HCT116 (cell line): ENCODE results near the gene PLD1. TPM values are rescaled to one million over a fixed set of nuclear protein-coding genes. Genes with fewer than 3 reads are reported as not detected.

Source experiments
- ATAC-seq: fragments of 200-7000 bp; cut with Tn5 transposase; 2 replicates; pipeline ENCODE4 v1.9.1; 2020; ENCODE audit warnings: mild to moderate bottlenecking, moderate library complexity
- BruUV-seq: library from RNA; stranded (reverse); fragments of 400-500 nt; replicated peaks from 2 replicates; lab custom pipeline; 2021; lab: Mats Ljungman, UMichigan
- CTCF ChIA-PET: fragments of 300-600 bp; sonication (Branson Sonifier 250); formaldehyde crosslinking; loops from one replicate; lab custom pipeline; 2021; ENCODE audit warnings: antibody characterized with exemption; lab: Charles Lee
- POLR2A ChIA-PET: fragments of 300-600, 350-600 bp; sonication (Branson Sonifier 250); formaldehyde crosslinking; loops from one replicate; lab custom pipeline; 2021; ENCODE audit warnings: antibody characterized with exemption; lab: Charles Lee
- RAD21 ChIA-PET, 2 experiments: fragments of 300-600 bp; sonication (Branson Sonifier 250); formaldehyde crosslinking; loops; one replicate each; lab custom pipeline; 2023; ENCODE audit warnings: low total read pairs in 2 of 2; ENCODE audit not compliant: uncharacterized antibody in 2 of 2, unreplicated experiment in 2 of 2, low non-redundant PET in 1 of 2; lab: Charles Lee
- DNase-seq: peaks from one replicate; pipeline ENCODE4 v3.0.0-alpha.2; 2010; ENCODE audit warnings: low read depth, low spot score
- H2AFZ ChIP-seq: fragments of 200-600 bp; shearing (Covaris generic), sonication (generic); 2 replicates; pipeline ENCODE4 v1.6.1; 2017; ENCODE audit warnings: low read depth, mixed run types, mixed read lengths, antibody characterized with exemption, low read length; ENCODE audit not compliant: poor library complexity, severe bottlenecking
- H3K27ac ChIP-seq: 2 replicates; pipeline ENCODE4 v1.5.1; 2012; ENCODE audit warnings: low read depth, low read length
- H3K27me3 ChIP-seq: fragments of 200-600 bp; sonication (generic); 2 replicates; pipeline ENCODE4 v1.6.1; 2016; ENCODE audit warnings: mixed run types, low read length, mixed read lengths; ENCODE audit not compliant: insufficient read depth
- H3K36me3 ChIP-seq, 2 experiments: fragments of 200-500 bp in 1 of 2; fragments of 200-600 bp in 1 of 2; sonication (Bioruptor generic) in 1 of 2; sonication (generic) in 1 of 2; 2 replicates each; pipeline versions ENCODE4 v1.5.1 to v1.6.1; 2014 to 2016; ENCODE audit warnings: low read length in 2 of 2, inconsistent platforms in 1 of 2, mixed read lengths in 1 of 2, mixed run types in 1 of 2; ENCODE audit not compliant: insufficient read depth in 2 of 2, control insufficient read depth in 1 of 2
- H3K4me1 ChIP-seq, 2 experiments: fragments of 200-600 bp in 1 of 2; sonication (generic) in 1 of 2; 2 replicates each; pipeline versions ENCODE4 v1.5.1 to v1.6.1; 2012 to 2017; ENCODE audit warnings: low read length in 2 of 2, inconsistent platforms in 1 of 2, mild to moderate bottlenecking in 1 of 2, mixed read lengths in 1 of 2, mixed run types in 1 of 2, moderate library complexity in 1 of 2; ENCODE audit not compliant: insufficient read depth in 2 of 2, control insufficient read depth in 1 of 2
- H3K4me2 ChIP-seq: fragments of 200-600 bp; sonication (generic); 2 replicates; pipeline ENCODE4 v1.6.1; 2017; ENCODE audit warnings: mixed run types, low read length, mixed read lengths
- H3K4me3 ChIP-seq, 2 experiments: fragments of 200-600 bp in 1 of 2; sonication (generic) in 1 of 2; replicated peaks in 1 of 2; 2 replicates each; pipeline ENCODE4 v1.5.1; 2011 to 2016; ENCODE audit warnings: low read length in 2 of 2, control low read depth in 1 of 2, low read depth in 1 of 2, mild to moderate bottlenecking in 1 of 2, mixed read lengths in 1 of 2, mixed run types in 1 of 2
- H3K79me2 ChIP-seq: fragments of 200-600 bp; sonication (generic); 2 replicates; pipeline ENCODE4 v1.6.1; 2017; ENCODE audit warnings: mild to moderate bottlenecking, mixed run types, low read length, moderate library complexity, mixed read lengths; ENCODE audit not compliant: insufficient read depth
- H3K9ac ChIP-seq: fragments of 200-600 bp; sonication (generic); 2 replicates; pipeline ENCODE4 v1.6.1; 2016; ENCODE audit warnings: low read length, mixed read lengths
- H3K9me2 ChIP-seq: fragments of 200-600 bp; sonication (generic), shearing (Covaris generic); 2 replicates; pipeline ENCODE4 v1.6.1; 2017; ENCODE audit warnings: mixed run types, mild to moderate bottlenecking, moderate library complexity; ENCODE audit not compliant: insufficient read depth
- H3K9me3 ChIP-seq, 2 experiments: fragments of 200-500 bp in 1 of 2; fragments of 200-600 bp in 1 of 2; sonication (Bioruptor generic) in 1 of 2; sonication (generic) in 1 of 2; 2 replicates each; pipeline ENCODE4 v1.6.1; 2014 to 2017; ENCODE audit warnings: low read length in 2 of 2, mixed read lengths in 2 of 2, inconsistent platforms in 1 of 2, low read depth in 1 of 2, mild to moderate bottlenecking in 1 of 2, mixed run types in 1 of 2, moderate library complexity in 1 of 2; ENCODE audit not compliant: control insufficient read depth in 1 of 2, insufficient read depth in 1 of 2
- H4K20me1 ChIP-seq: fragments of 200-600 bp; sonication (generic), shearing (Covaris generic); 2 replicates; pipeline ENCODE4 v1.6.1; 2017; ENCODE audit warnings: mixed run types, mild to moderate bottlenecking, moderate library complexity; ENCODE audit not compliant: insufficient read depth
- CTCF ChIP-seq, 3 experiments: fragments of 200-600 bp in 1 of 3; sonication (generic) in 1 of 3; IDR thresholded peaks in 2 of 3; conservative IDR thresholded peaks in 1 of 3; 2 replicates each; pipeline ENCODE4 v1.5.1; 2012 to 2017; ENCODE audit warnings: low read depth in 2 of 3, low read length in 2 of 3, antibody characterized with exemption in 1 of 3, borderline replicate concordance in 1 of 3, control low read depth in 1 of 3, mild to moderate bottlenecking in 1 of 3, mixed read lengths in 1 of 3, mixed run types in 1 of 3, moderate library complexity in 1 of 3; ENCODE audit not compliant: insufficient read depth in 1 of 3
- EGR1 ChIP-seq: IDR thresholded peaks from 2 replicates; pipeline ENCODE4 v1.6.1; 2012; ENCODE audit warnings: low read depth
- ELF1 ChIP-seq: IDR thresholded peaks from 2 replicates; pipeline ENCODE4 v1.6.1; 2012; ENCODE audit warnings: low read depth, borderline replicate concordance
- EZH2 ChIP-seq: fragments of 200-600 bp; sonication (generic); IDR thresholded peaks from 2 replicates; pipeline ENCODE4 v1.6.1; 2017; ENCODE audit warnings: antibody characterized with exemption, mixed run types
- JUND ChIP-seq: IDR thresholded peaks from 2 replicates; pipeline ENCODE4 v1.6.1; 2012
- POLR2AphosphoS5 ChIP-seq: IDR thresholded peaks from 2 replicates; pipeline ENCODE4 v1.6.1; 2011; ENCODE audit warnings: mild to moderate bottlenecking, low read depth, low read length, moderate library complexity
- RAD21 ChIP-seq: IDR thresholded peaks from 2 replicates; pipeline ENCODE4 v1.6.1; 2012; ENCODE audit warnings: low read depth, mild to moderate bottlenecking
- REST ChIP-seq: IDR thresholded peaks from 2 replicates; pipeline ENCODE4 v1.6.1; 2012; ENCODE audit warnings: low read depth
- SRF ChIP-seq: IDR thresholded peaks from 2 replicates; pipeline ENCODE4 v1.6.1; 2012; ENCODE audit warnings: low read depth
- YY1 ChIP-seq: IDR thresholded peaks from 2 replicates; pipeline ENCODE4 v1.6.1; 2011; ENCODE audit warnings: low read length, low read depth, moderate library complexity, mild to moderate bottlenecking; ENCODE audit not compliant: insufficient replicate concordance; ENCODE audit errors: extremely low read depth
- ZBTB33 ChIP-seq: IDR thresholded peaks from 2 replicates; pipeline ENCODE4 v1.6.1; 2011; ENCODE audit warnings: mild to moderate bottlenecking, low read length, moderate library complexity; ENCODE audit not compliant: insufficient replicate concordance; ENCODE audit errors: extremely low read depth
- ZFX ChIP-seq: fragments of 450-650 bp; IDR thresholded peaks from 2 replicates; pipeline ENCODE4 v1.6.1; 2017
- intact Hi-C: fragments of 100-400 bp; cut with micrococcal nuclease; formaldehyde crosslinking; loops from 2 replicates; pipeline ENCODE4 v1.10.0; 2022
- total RNA-seq: library from RNA; stranded (reverse); gene quantifications from one replicate; pipeline ENCODE4 v1.2.1, GENCODE V29; 2021; ENCODE audit not compliant: unreplicated experiment

The PLD1 gene
- total RNA-seq, 1 experiment from 2014 or later = 8.4 TPM

GRCh38 chr3:171690281-171690680 lies 120.0 kb downstream of the PLD1 start (continued):
- no peak for TF ChIP-seq EZH2
- no peak for TF ChIP-seq REST
- TF ChIP-seq YY1 = no peak
- TF ChIP-seq SRF = no peak
- no peak for TF ChIP-seq POLR2AphosphoS5
- no peak for TF ChIP-seq RAD21
- no peak for TF ChIP-seq JUND
- no peak for TF ChIP-seq ZFX
- no peak for TF ChIP-seq ELF1
- no peak for TF ChIP-seq EGR1

- TF ChIP-seq CTCF (IDR thresholded peaks at IDR 0.05 in 2 of 3, conservative IDR thresholded peaks at IDR 0.05 in 1 of 3; ENCODE audit: borderline replicate concordance in 1 of 3, insufficient read depth in 1 of 3, low read depth in 2 of 3, low read length in 2 of 3) = no peak
- no peak for TF ChIP-seq ZBTB33
- no peak for TF ChIP-seq ELF1
- Histone ChIP-seq H3K27ac (no peak overlapping the region), H3K9ac (no peak overlapping the region), H3K4me2 (no peak overlapping the region), H4K20me1 (no peaks in the 10 kb centered on the region), H3K9me2 (no peaks in the 10 kb centered on the region), H2AFZ (no peak overlapping the region), H3K4me1 (no peaks in the 10 kb centered on the region), H3K79me2 (no peaks in the 10 kb centered on the region), H3K27me3 (no peaks in the 10 kb centered on the region), H3K36me3 (no peaks in the 10 kb centered on the region), H3K4me3 (no peak overlapping the region), H3K9me3 (no peaks in the 10 kb centered on the region)
- DNase-seq (no peak), ATAC-seq (no peak)
- ChIA-PET POLR2A (no interaction called here), CTCF (interaction anchor here (1.5 kb wide), 1 partner anchor 15 kb away, joined by 4 read pairs; no protein-coding TSS in a partner anchor), RAD21 (no interaction called here)
- BruUV-seq = no TSS peak
- intact Hi-C loops = no loop called here
Measured at GRCh38 chr3:171688593-171688992, 121.7 kb downstream of the PLD1 start.
